RWPE1 (cell line): Measurements from ENCODE around the gene ADCY2.
A peak's percentile ranks its signal among the peaks of the same experiment; 100 is the strongest.

Experiments
- CTCF ChIA-PET: fragments of 350-600 bp; sonication (Branson Sonifier 250); formaldehyde crosslinking; extraction: SDS; loops from one replicate; lab custom pipeline; 2021; lab: Yijun Ruan, JAX
- POLR2A ChIA-PET: fragments of 400-600 bp; formaldehyde crosslinking; extraction: SDS; loops from one replicate; lab custom pipeline; 2020; ENCODE audit warnings: antibody characterized with exemption; ENCODE audit not compliant: low non-redundant PET; lab: Yijun Ruan, JAX
- DNase-seq: peaks from one replicate; pipeline ENCODE4 v3.0.0; 2012; ENCODE audit warnings: low spot score
- H3K27ac ChIP-seq: fragments of 450-650 bp; 2 replicates; pipeline ENCODE4 v1.5.1; 2017
- TF ChIP-seq, protein P1 (sequence below): fragments of 450-650 bp; conservative IDR thresholded peaks from 2 replicates; pipeline ENCODE4 v1.5.1; 2017; ENCODE audit warnings: low read depth, mild to moderate bottlenecking

ADCY2 gene

GRCh38 chr5:7814816-7815215 is 418.9 kb downstream of the ADCY2 start:
- POLR2A ChIA-PET: no interaction called here
- CTCF ChIA-PET: no interaction called here
- no peak overlapping the region for H3K27ac ChIP-seq
- DNase-seq: no peak
- TF ChIP-seq, protein P1, sequence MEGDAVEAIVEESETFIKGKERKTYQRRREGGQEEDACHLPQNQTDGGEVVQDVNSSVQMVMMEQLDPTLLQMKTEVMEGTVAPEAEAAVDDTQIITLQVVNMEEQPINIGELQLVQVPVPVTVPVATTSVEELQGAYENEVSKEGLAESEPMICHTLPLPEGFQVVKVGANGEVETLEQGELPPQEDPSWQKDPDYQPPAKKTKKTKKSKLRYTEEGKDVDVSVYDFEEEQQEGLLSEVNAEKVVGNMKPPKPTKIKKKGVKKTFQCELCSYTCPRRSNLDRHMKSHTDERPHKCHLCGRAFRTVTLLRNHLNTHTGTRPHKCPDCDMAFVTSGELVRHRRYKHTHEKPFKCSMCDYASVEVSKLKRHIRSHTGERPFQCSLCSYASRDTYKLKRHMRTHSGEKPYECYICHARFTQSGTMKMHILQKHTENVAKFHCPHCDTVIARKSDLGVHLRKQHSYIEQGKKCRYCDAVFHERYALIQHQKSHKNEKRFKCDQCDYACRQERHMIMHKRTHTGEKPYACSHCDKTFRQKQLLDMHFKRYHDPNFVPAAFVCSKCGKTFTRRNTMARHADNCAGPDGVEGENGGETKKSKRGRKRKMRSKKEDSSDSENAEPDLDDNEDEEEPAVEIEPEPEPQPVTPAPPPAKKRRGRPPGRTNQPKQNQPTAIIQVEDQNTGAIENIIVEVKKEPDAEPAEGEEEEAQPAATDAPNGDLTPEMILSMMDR: no peak

DNA sequence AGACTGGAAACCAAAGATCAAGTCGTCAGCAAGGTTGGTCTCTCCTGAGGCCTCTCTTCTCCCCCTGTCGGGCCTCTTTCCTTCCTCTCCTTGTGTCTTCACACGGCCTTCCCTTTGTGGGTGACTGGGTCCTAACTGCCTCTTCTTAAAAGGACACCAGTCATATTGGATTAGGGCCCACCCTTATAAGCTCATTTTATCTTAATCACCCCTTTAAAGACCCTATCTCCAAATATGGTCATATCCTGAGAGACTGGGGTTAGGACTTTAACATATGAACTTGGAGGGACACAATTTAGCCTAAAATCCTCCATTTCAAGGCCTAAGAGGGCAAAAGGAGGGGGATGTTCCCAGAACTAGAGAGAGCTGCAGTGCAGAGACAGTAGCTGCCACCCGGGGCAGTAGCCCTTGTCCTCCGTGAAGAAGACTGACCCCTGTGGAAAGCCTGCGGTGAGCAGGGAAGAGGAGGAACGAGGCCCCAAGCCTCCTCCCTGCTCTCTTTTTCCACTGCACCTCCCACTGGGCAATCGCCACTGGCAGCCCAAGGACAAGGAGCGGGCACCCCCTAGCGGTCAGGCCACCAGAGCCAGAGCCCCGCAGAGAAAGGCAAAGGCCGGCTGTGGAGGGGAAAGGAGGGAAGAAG is 420.1 kb downstream of the ADCY2 start:
- ChIA-PET CTCF (interaction anchor here (0.7 to 1.1 kb wide), 2 partner anchors 61 to 995 kb away, joined by 3 to 4 read pairs; no protein-coding TSS in a partner anchor), POLR2A (no interaction called here)
- TF ChIP-seq, protein P1: peak; percentile 71
- no peak overlapping the region for H3K27ac ChIP-seq
- DNase-seq: peak; percentile 54

DNA sequence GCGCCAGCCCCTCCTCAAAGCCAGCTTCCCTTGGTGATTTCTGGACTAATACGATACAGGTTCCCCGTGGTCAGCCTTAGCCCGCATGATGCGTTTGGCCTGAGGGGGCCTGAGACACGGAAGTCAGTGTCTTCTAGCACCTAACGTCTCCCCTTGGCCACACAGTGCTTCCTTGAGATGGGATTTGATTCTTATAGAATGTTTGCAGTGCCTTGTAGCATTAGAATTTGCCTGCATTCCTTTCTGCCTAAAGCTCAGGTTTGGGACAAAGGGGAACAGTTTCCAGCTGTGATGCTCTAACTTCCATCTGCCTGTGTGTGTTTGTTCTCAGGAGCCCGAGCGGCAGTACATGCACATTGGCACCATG is 420.6 kb downstream of the ADCY2 start:
- ChIA-PET POLR2A (no interaction called here), CTCF (interaction anchor here (0.7 to 1.1 kb wide), 3 partner anchors 61 to 996 kb away, joined by 3 to 4 read pairs (median 4); no protein-coding TSS in a partner anchor)
- DNase-seq: no peak
- H3K27ac ChIP-seq: no peak overlapping the region
- TF ChIP-seq, protein P1: peak; percentile 37

DNA sequence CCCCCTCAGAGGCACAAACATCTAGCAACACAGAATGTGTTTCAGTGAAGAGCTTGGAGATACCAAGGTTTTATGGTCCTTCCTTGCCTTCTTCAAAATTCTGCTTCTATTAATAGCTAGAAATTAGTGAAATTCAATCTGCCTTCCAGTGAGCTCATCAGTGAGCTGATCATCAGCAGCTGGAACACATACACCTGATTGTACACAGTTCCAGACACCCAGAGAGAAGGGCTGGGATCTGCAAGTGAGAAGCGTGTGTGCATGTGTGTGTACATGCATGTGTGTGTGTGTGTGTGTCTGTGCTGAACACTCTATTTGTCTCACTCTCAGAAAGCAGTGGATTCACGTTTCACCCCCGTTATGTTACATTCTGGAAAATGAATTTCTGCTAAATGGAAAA is 426.5 kb downstream of the ADCY2 start:
- TF ChIP-seq, protein P1: no peak
- POLR2A ChIA-PET: no interaction called here
- H3K27ac ChIP-seq: no peak overlapping the region
- CTCF ChIA-PET: interaction anchor here (0.5 kb wide), 1 partner anchor 969 kb away, joined by 4 read pairs; no protein-coding TSS in a partner anchor
- DNase-seq: no peak

- H3K27ac ChIP-seq: no peak overlapping the region
- ChIA-PET POLR2A (no interaction called here), CTCF (no interaction called here)
- DNase-seq: no peak
- TF ChIP-seq, protein P1: no peak
Measured at GRCh38 chr5:7823594-7823993, 427.7 kb downstream of the ADCY2 start.

- ChIA-PET POLR2A (no interaction called here), CTCF (no interaction called here)
- no peak for DNase-seq
- TF ChIP-seq, protein P1: no peak
- no peak overlapping the region for H3K27ac ChIP-seq
Measured at GRCh38 chr5:7824995-7825394, 429.1 kb downstream of the ADCY2 start.
